Esophagus muscularis mucosa (tissue), 4 donors: Measurements from ENCODE around the gene SPATA13. TPM values are rescaled to one million over a fixed set of nuclear protein-coding genes. Genes with fewer than 3 reads are reported as not detected.

Source experiments
- DNase-seq: peaks from one replicate; pipeline ENCODE4 v3.0.0-alpha.2; 2017; ENCODE audit errors: extremely low spot score
- H3K27ac ChIP-seq, 4 donors: fragments of 200-600 bp; sonication (generic); replicated peaks in 1 of 4; 1 replicate in 3 of 4; 2 replicates in 1 of 4; pipeline ENCODE4 v1.5.1; 2016 to 2019; ENCODE audit warnings: mild to moderate bottlenecking in 1 of 4
- H3K27me3 ChIP-seq, 4 donors: fragments of 200-600 bp; sonication (generic); one replicate each; pipeline versions ENCODE4 v1.5.1 to v1.6.0; 2016 to 2019
- H3K36me3 ChIP-seq, 4 donors: fragments of 200-600 bp; sonication (generic); one replicate each; pipeline ENCODE4 v1.5.1; 2016 to 2019
- H3K4me1 ChIP-seq, 4 donors: fragments of 200-600 bp; sonication (generic); one replicate each; pipeline ENCODE4 v1.5.1; 2016 to 2019
- H3K4me3 ChIP-seq, 4 donors: fragments of 200-600 bp; sonication (generic); 1 replicate in 2 of 4; 2 replicates in 2 of 4; pipeline ENCODE4 v1.5.1; 2016 to 2019; ENCODE audit warnings: mild to moderate bottlenecking in 4 of 4, moderate library complexity in 1 of 4
- H3K9me3 ChIP-seq, 4 donors: fragments of 200-600 bp; sonication (generic); 1 replicate in 3 of 4; 2 replicates in 1 of 4; pipeline ENCODE4 v1.5.1; 2016 to 2019
- EP300 ChIP-seq: sonication (generic); formaldehyde crosslinking; IDR thresholded peaks from one replicate; pipeline ENCODE4 v1.6.1; 2017; ENCODE audit warnings: antibody characterized with exemption
- POLR2A ChIP-seq: fragments of 450-650 bp; IDR thresholded peaks from one replicate; pipeline ENCODE4 v1.6.1; 2017; ENCODE audit warnings: antibody characterized with exemption, moderate library complexity, mild to moderate bottlenecking, low read depth
- POLR2AphosphoS5 ChIP-seq, 2 donors: sonication (generic); formaldehyde crosslinking; IDR thresholded peaks; one replicate each; pipeline ENCODE4 v1.6.1; 2017; ENCODE audit warnings: antibody characterized with exemption in 2 of 2
- WGBS: methylation state at CpG from one replicate; pipeline ENCODE4 v1.1.5; 2018; 5-methylcytosine and 5-hydroxymethylcytosine counted together
- intact Hi-C: fragments of 100-400 bp; cut with DNase I; formaldehyde crosslinking; loops from one replicate; pipeline ENCODE4 v1.15.1; 2023
- total RNA-seq, 4 donors: library from RNA; depleted of rRNA; stranded (reverse); fragments of >200 nt; gene quantifications; one replicate each; pipeline versions ENCODE4 v1.1.0 to v1.2.1, GENCODE V29; 2016
- TF ChIP-seq, protein P1 (sequence below), 3 experiments: fragments of 200-600 bp in 2 of 3; fragments of 450-650 bp in 1 of 3; sonication (generic) in 2 of 3; IDR thresholded peaks; one replicate each; pipeline ENCODE4 v1.5.1; 2017 to 2019; ENCODE audit warnings: antibody characterized with exemption in 3 of 3, mild to moderate bottlenecking in 2 of 3, moderate library complexity in 1 of 3

The SPATA13 gene
- total RNA-seq, 4 donors from 2014 or later = 9.1 to 21.6 (median 17.1) TPM

DNA sequence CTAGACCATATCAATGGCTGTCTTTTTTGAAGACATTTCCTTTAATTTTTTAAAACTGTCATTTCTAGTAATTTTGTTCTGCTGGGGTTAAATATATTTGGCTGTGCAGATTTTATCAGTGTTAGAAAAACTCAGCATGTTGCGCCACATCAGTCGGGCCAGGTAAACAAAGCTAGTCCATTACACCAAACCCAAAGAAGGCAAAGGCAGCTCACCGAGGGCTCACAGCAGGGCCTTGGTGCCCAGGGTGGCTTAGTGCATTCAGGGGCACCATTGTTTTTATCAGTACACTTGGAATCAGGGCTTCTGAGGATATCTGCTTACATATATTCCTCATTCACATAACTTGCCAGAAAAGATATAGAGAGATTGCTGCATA, 22.2 kb downstream of the SPATA13 start:
- Histone ChIP-seq H3K27me3 (no peaks in the 10 kb centered on the region), H3K27ac (no peak overlapping the region), H3K4me3 (no peak overlapping the region), H3K9me3 (no peaks in the 10 kb centered on the region), H3K4me1 (no peaks in the 10 kb centered on the region), H3K36me3 (no peaks in the 10 kb centered on the region)
- intact Hi-C loops = no loop called here
- WGBS = 100% methylated on average over 3 of the region's 3 CpGs
- peak; percentile 45 for DNase-seq
- TF ChIP-seq, protein P1, sequence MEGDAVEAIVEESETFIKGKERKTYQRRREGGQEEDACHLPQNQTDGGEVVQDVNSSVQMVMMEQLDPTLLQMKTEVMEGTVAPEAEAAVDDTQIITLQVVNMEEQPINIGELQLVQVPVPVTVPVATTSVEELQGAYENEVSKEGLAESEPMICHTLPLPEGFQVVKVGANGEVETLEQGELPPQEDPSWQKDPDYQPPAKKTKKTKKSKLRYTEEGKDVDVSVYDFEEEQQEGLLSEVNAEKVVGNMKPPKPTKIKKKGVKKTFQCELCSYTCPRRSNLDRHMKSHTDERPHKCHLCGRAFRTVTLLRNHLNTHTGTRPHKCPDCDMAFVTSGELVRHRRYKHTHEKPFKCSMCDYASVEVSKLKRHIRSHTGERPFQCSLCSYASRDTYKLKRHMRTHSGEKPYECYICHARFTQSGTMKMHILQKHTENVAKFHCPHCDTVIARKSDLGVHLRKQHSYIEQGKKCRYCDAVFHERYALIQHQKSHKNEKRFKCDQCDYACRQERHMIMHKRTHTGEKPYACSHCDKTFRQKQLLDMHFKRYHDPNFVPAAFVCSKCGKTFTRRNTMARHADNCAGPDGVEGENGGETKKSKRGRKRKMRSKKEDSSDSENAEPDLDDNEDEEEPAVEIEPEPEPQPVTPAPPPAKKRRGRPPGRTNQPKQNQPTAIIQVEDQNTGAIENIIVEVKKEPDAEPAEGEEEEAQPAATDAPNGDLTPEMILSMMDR (IDR thresholded peaks at IDR 0.05) = no peak
- TF ChIP-seq POLR2A = no peak
- no peak for TF ChIP-seq POLR2AphosphoS5 (IDR thresholded peaks at IDR 0.05)
- no peak for TF ChIP-seq EP300

DNA sequence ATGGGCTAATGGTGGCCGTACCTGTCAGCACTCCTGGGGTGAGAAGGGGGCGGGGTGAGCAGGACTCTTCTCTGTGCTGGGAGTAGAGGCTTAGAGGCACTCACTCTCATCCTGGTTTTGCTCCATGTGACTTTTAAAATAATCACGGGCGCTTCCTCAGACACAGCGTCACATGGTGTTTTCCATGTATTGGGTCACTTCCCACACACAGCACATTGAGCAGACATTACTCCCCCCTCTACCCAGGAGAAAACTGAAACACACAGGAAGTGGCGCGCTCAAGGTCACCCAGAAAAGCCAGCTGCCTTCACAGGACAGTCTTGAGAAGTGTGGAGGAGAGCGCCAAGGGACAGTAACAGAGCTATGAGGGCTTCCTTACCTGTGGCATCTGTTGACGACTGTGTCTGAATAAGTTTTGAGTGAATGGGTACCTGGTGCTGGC, 23.2 kb downstream of the SPATA13 start:
- H3K36me3 ChIP-seq = no peaks in the 10 kb centered on the region
- H3K4me1 ChIP-seq = no peaks in the 10 kb centered on the region
- H3K27ac ChIP-seq = no peak overlapping the region
- intact Hi-C loops = no loop called here
- 91% methylated on average over 9 of the region's 9 CpGs for WGBS
- H3K4me3 ChIP-seq = no peak overlapping the region
- DNase-seq = peak; percentile 53
- no peaks in the 10 kb centered on the region for H3K27me3 ChIP-seq
- no peak for TF ChIP-seq POLR2AphosphoS5 (IDR thresholded peaks at IDR 0.05)
- TF ChIP-seq, protein P1 (IDR thresholded peaks at IDR 0.05) = no peak
- no peak for TF ChIP-seq EP300
- TF ChIP-seq POLR2A = no peak
- H3K9me3 ChIP-seq = peaks cover 0 to 9% (median 3%) of the 10 kb centered on the region in 4 donors

DNA sequence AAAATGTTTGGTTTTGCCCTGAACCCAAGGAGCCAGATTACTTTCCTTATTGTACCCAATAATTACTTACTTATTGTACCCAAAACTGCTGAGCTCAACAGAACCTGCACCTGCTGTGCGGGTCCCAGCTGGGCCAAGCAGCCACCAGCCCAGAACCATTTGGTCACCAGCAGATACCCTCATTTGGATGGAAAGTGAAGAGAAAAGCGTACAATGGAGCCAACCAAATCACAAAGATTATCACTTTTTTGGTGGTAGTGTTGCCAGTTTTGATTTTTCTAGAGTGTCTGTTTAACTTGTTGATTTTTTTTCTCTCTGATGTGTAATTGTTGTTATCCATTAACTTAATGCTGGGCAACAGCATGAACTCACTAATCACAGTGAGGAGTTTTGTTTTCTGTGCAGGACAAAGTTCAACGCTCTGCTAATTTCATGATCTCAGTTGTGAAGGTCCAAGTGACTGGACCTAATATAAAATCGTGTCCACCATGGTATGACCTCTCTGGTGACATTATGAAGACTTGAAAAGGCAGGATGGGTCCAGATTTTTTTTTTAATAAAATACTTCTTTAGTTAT, 23.8 kb downstream of the SPATA13 start:
- no peaks in the 10 kb centered on the region for H3K4me1 ChIP-seq
- WGBS = 95% methylated on average over 4 of the region's 4 CpGs
- H3K27me3 ChIP-seq = no peaks in the 10 kb centered on the region
- no peak overlapping the region for H3K4me3 ChIP-seq
- peak; percentile 31 for DNase-seq
- H3K36me3 ChIP-seq = no peaks in the 10 kb centered on the region
- TF ChIP-seq EP300 (no peak), POLR2AphosphoS5 (IDR thresholded peaks at IDR 0.05) (no peak), POLR2A (no peak)
- TF ChIP-seq, protein P1 (IDR thresholded peaks at IDR 0.05) = no peak
- H3K27ac ChIP-seq = no peak overlapping the region
- H3K9me3 ChIP-seq = peaks cover 0 to 9% (median 5%) of the 10 kb centered on the region in 4 donors
- intact Hi-C loops = no loop called here

DNA sequence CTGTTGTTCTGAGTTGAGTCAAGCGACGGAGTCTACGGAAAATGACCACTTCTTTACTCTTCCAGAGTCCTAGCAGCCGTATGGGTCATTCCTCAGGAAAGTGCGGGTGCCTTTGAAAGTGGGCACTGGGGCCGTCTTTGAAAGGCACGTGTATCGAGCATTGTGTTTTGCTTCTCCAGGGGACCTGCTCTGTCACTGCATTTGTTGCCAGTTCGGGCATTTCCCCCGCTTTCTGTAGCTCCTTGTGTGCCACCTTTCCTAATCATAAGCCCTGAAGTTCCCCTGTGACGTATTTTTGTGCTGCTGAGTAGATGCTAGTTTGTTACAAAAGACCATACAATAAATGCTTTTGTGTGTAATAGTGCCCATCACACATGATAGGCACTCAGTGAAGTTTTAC, 24.4 kb downstream of the SPATA13 start:
- intact Hi-C loops = no loop called here
- Histone ChIP-seq H3K36me3 (no peaks in the 10 kb centered on the region), H3K4me3 (no peak overlapping the region), H3K9me3 (peaks cover 0 to 9% (median 5%) of the 10 kb centered on the region in 4 donors), H3K27me3 (no peaks in the 10 kb centered on the region), H3K4me1 (no peaks in the 10 kb centered on the region), H3K27ac (no peak overlapping the region)
- 89% methylated on average over 11 of the region's 11 CpGs for WGBS
- TF ChIP-seq POLR2A = no peak
- TF ChIP-seq, protein P1 (IDR thresholded peaks at IDR 0.05) = no peak
- peak; percentile 50 for DNase-seq

DNA sequence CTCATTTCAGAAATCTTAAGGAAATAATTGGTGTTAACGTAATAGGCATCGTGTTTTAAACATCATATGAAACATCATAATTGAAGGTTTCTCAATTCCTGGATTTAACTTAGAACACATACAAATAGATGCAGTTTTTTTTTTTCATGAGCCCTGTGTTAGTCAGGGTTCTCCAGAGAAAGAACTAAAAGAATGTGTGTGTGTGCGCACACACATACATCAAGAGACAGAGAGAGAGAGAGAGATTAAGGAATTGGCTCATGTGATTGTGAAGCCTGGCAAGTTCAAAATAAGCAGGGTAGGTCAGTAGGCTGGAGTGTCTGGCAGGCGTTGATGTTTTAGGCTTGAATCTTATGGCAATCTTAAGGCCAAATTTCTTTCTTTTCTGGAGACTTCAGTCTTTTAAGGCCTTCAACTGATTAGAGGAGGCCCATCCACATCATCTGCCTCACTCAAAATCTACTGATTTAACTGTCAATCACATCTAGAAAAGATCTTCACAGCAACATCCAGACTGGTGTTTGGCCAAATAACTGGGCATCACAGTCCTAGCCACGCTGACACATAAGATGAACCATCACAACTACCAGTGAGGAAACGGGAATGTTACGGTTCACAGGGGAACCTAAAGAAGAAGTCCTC, 25.2 kb downstream of the SPATA13 start:
- Histone ChIP-seq H3K9me3 (peaks cover 0 to 9% (median 5%) of the 10 kb centered on the region in 4 donors), H3K4me1 (no peaks in the 10 kb centered on the region), H3K27ac (no peak overlapping the region), H3K27me3 (no peaks in the 10 kb centered on the region), H3K36me3 (no peaks in the 10 kb centered on the region), H3K4me3 (no peak overlapping the region)
- TF ChIP-seq, protein P1 (IDR thresholded peaks at IDR 0.05) = no peak
- TF ChIP-seq EP300 (no peak), POLR2AphosphoS5 (IDR thresholded peaks at IDR 0.05) (no peak), POLR2A (no peak)
- WGBS = 96% methylated on average over 7 of the region's 7 CpGs
- intact Hi-C loops = no loop called here
- DNase-seq = peak; percentile 31
